ENCODE data around the gene NEU4. TPM values are rescaled to one million over a fixed set of nuclear protein-coding genes. Genes with fewer than 3 reads are reported as not detected.

NEU4 gene
- total and polyA plus RNA-seq, 9 of the 15 experiments (the other 6 are each of a cell fraction or from before 2014, with no cell fraction given): 0.01 to 0.40 TPM; not detected in 7

GRCh38 chr2:241818943-241819270 is 9.9 kb downstream of the NEU4 start (continued):
- no peak for TF ChIP-seq ZNF318 (IDR thresholded peaks at IDR 0.05; ENCODE audit: borderline replicate concordance in 1 of 2, low read depth in 1 of 2)
- TF ChIP-seq NFRKB (IDR thresholded peaks at IDR 0.05; ENCODE audit: low read depth): no peak
- no peak for TF ChIP-seq RHOXF2B (CRISPR knock-in tag; conservative IDR thresholded peaks at IDR 0.05)
- TF ChIP-seq PTBP1 (IDR thresholded peaks at IDR 0.05; ENCODE audit: low read depth, low read length): no peak
- TF ChIP-seq MYC (IDR thresholded peaks at IDR 0.05; ENCODE audit: low read depth, low read length): peak; percentile 36; the same call in 1 of the 2 replicates
- TF ChIP-seq MYC (CRISPR knock-in tag; IDR thresholded peaks at IDR 0.05; ENCODE audit: borderline replicate concordance, low read depth): no peak
- 0 out of 2 replicates have a peak, but pooled peaks have one; percentile 19 for TF ChIP-seq L3MBTL2 (IDR thresholded peaks at IDR 0.05)
- no peak for TF ChIP-seq MBD1 (CRISPR knock-in tag; IDR thresholded peaks at IDR 0.05)
- no peak for TF ChIP-seq RNF2 (IDR thresholded peaks at IDR 0.05)
- no peak for TF ChIP-seq SREBF1 (IDR thresholded peaks at IDR 0.05; ENCODE audit: borderline replicate concordance, low read depth, low read length)

Data from K562 (cell line).